GM21447 (cell line): ENCODE measurements around the gene SOX18.
"Not testable (repeated sequence)": the region's sequence is repeated elsewhere in the genome, so short reads cannot be mapped to it uniquely, and the experiment has no call there.

Source experiments
- ATAC-seq: cut with Tn5 transposase; IDR thresholded peaks from one replicate; pipeline ENCODE4 v1.9.1; 2021; ENCODE audit not compliant: unreplicated experiment

SOX18 gene

GRCh38 chr20:64049060-64049877, at the start of gene SOX18:
Gene SOX18, minus strand, starts transcription at chr20:64049639. Its CDS starts 123 bp downstream, at chr20:64049516.
- no peak for ATAC-seq

- ATAC-seq: no peak
These were observed 49.1 kb upstream of the SOX18 start for GRCh38 chr20:64098471-64099013.

GRCh38 chr20:64096535-64096934, 47.1 kb upstream of the SOX18 start:
- ATAC-seq: no peak

- ATAC-seq: no peak
These were observed 46.5 kb upstream of the SOX18 start for GRCh38 chr20:64095927-64096326.

- no peak for ATAC-seq
These were observed 46.0 kb upstream of the SOX18 start for GRCh38 chr20:64095455-64095854.

- ATAC-seq: no peak
These were observed 43.6 kb upstream of the SOX18 start for GRCh38 chr20:64093013-64093503.

GRCh38 chr20:64092258-64093012, 43.0 kb upstream of the SOX18 start:
- no peak for ATAC-seq

GRCh38 chr20:64091770-64092169, 42.3 kb upstream of the SOX18 start:
- ATAC-seq: no peak

GRCh38 chr20:64091340-64091739, 41.9 kb upstream of the SOX18 start:
- ATAC-seq: no peak

- ATAC-seq: no peak
These were observed 40.7 kb upstream of the SOX18 start for GRCh38 chr20:64090165-64090564.

- not testable (repeated sequence) for ATAC-seq
These were observed 39.1 kb upstream of the SOX18 start for GRCh38 chr20:64088586-64088985.

GRCh38 chr20:64087226-64087825, 37.9 kb upstream of the SOX18 start:
- ATAC-seq: not testable (repeated sequence)

GRCh38 chr20:64086801-64087200, 37.4 kb upstream of the SOX18 start:
- no peak for ATAC-seq

- ATAC-seq: no peak
These were observed 35.3 kb upstream of the SOX18 start for GRCh38 chr20:64084685-64085152.

GRCh38 chr20:64083804-64084684, 34.6 kb upstream of the SOX18 start, which contains the start of gene LKAAEAR1:
Gene LKAAEAR1, minus strand, starts transcription at chr20:64084398. Its CDS starts 179 bp downstream, at chr20:64084219.
- ATAC-seq: no peak

GRCh38 chr20:64083378-64083803, 34.0 kb upstream of the SOX18 start:
- ATAC-seq: no peak

- no peak for ATAC-seq
These were observed 33.5 kb upstream of the SOX18 start for GRCh38 chr20:64082820-64083377.

GRCh38 chr20:64082126-64082731, 32.8 kb upstream of the SOX18 start:
- ATAC-seq: no peak

GRCh38 chr20:64081624-64081964, 32.2 kb upstream of the SOX18 start:
- no peak for ATAC-seq
